HCT116 (cell line): ENCODE data around the gene GIN1.

ENCODE experiments used
- ATF3 ChIP-seq: IDR thresholded peaks from 2 replicates; pipeline ENCODE4 v1.6.1; 2012
- CBX3 ChIP-seq: IDR thresholded peaks from 2 replicates; pipeline ENCODE4 v1.6.1; 2012; ENCODE audit warnings: low read depth
- CEBPB ChIP-seq: IDR thresholded peaks from 2 replicates; pipeline ENCODE4 v1.6.1; 2012; ENCODE audit warnings: low read depth
- EZH2 ChIP-seq: fragments of 200-600 bp; sonication (generic); IDR thresholded peaks from 2 replicates; pipeline ENCODE4 v1.6.1; 2017; ENCODE audit warnings: antibody characterized with exemption, mixed run types
- FOSL1 ChIP-seq: IDR thresholded peaks from 2 replicates; pipeline ENCODE4 v1.6.1; 2012; ENCODE audit warnings: low read depth
- POLR2A ChIP-seq: IDR thresholded peaks from 2 replicates; pipeline ENCODE4 v1.7.0; 2011; ENCODE audit warnings: borderline replicate concordance; ENCODE audit not compliant: insufficient read depth, insufficient read length; ENCODE audit errors: extremely low read depth
- POLR2AphosphoS5 ChIP-seq: IDR thresholded peaks from 2 replicates; pipeline ENCODE4 v1.6.1; 2011; ENCODE audit warnings: mild to moderate bottlenecking, low read depth, low read length, moderate library complexity
- REST ChIP-seq: IDR thresholded peaks from 2 replicates; pipeline ENCODE4 v1.6.1; 2012; ENCODE audit warnings: low read depth
- SP1 ChIP-seq: IDR thresholded peaks from 2 replicates; pipeline ENCODE4 v1.6.1; 2012; ENCODE audit warnings: low read depth
- SRF ChIP-seq: IDR thresholded peaks from 2 replicates; pipeline ENCODE4 v1.6.1; 2012; ENCODE audit warnings: low read depth
- TCF7L2 ChIP-seq: IDR thresholded peaks from 2 replicates; pipeline ENCODE4 v1.7.0; 2011; ENCODE audit warnings: borderline replicate concordance, inconsistent platforms; ENCODE audit not compliant: insufficient read depth, insufficient read length; ENCODE audit errors: extremely low read depth
- ZNF274 ChIP-seq: fragments of 200-500 bp; sonication (Bioruptor generic); IDR thresholded peaks from 2 replicates; pipeline ENCODE4 v1.6.1; 2014; ENCODE audit warnings: mild to moderate bottlenecking, low read depth, low read length, inconsistent platforms
- TF ChIP-seq, protein P1 (sequence below), 3 experiments: fragments of 200-600 bp in 1 of 3; sonication (generic) in 1 of 3; IDR thresholded peaks in 2 of 3; conservative IDR thresholded peaks in 1 of 3; 2 replicates each; pipeline ENCODE4 v1.5.1; 2012 to 2017; ENCODE audit warnings: low read depth in 2 of 3, low read length in 2 of 3, antibody characterized with exemption in 1 of 3, borderline replicate concordance in 1 of 3, control low read depth in 1 of 3, mild to moderate bottlenecking in 1 of 3, mixed read lengths in 1 of 3, mixed run types in 1 of 3, moderate library complexity in 1 of 3; ENCODE audit not compliant: insufficient read depth in 1 of 3
- TF ChIP-seq, protein P2 (sequence below): IDR thresholded peaks from 2 replicates; pipeline ENCODE4 v1.6.1; 2012

DNA sequence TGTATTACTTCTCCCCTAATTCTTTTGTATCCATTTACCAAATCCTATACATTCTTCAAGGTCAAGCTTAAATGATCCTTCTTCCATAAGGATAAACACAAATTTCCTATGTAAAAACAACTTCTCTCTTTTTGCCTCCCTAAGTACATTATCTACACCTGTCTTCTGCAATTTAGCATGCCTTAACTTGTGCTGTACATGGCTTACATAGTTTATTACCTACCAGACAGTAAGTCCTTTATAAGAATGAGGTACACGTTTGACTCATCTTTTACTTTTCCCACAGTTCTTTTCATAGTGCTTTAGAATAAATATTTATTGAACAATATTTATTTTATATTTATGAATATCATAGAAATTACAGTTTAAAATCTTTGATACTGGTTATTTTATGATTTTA is 33.4 kb downstream of the GIN1 start:
- no peak for TF ChIP-seq POLR2A
- TF ChIP-seq EZH2 = no peak
- TF ChIP-seq ZNF274 = no peak
- TF ChIP-seq, protein P1, sequence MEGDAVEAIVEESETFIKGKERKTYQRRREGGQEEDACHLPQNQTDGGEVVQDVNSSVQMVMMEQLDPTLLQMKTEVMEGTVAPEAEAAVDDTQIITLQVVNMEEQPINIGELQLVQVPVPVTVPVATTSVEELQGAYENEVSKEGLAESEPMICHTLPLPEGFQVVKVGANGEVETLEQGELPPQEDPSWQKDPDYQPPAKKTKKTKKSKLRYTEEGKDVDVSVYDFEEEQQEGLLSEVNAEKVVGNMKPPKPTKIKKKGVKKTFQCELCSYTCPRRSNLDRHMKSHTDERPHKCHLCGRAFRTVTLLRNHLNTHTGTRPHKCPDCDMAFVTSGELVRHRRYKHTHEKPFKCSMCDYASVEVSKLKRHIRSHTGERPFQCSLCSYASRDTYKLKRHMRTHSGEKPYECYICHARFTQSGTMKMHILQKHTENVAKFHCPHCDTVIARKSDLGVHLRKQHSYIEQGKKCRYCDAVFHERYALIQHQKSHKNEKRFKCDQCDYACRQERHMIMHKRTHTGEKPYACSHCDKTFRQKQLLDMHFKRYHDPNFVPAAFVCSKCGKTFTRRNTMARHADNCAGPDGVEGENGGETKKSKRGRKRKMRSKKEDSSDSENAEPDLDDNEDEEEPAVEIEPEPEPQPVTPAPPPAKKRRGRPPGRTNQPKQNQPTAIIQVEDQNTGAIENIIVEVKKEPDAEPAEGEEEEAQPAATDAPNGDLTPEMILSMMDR (IDR thresholded peaks at IDR 0.05 in 2 of 3, conservative IDR thresholded peaks at IDR 0.05 in 1 of 3; ENCODE audit: borderline replicate concordance in 1 of 3, insufficient read depth in 1 of 3, low read depth in 2 of 3, low read length in 2 of 3) = no peak
- no peak for TF ChIP-seq REST
- TF ChIP-seq, protein P2, sequence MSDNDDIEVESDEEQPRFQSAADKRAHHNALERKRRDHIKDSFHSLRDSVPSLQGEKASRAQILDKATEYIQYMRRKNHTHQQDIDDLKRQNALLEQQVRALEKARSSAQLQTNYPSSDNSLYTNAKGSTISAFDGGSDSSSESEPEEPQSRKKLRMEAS = no peak
- no peak for TF ChIP-seq POLR2AphosphoS5
- no peak for TF ChIP-seq SP1
- TF ChIP-seq ATF3 = no peak
- TF ChIP-seq CBX3 = no peak
- TF ChIP-seq SRF = no peak
- no peak for TF ChIP-seq CEBPB
- no peak for TF ChIP-seq FOSL1
- TF ChIP-seq TCF7L2 = no peak
